ENCODE results near the gene LAMC1.
A peak's percentile ranks its signal among the peaks of the same experiment; 100 is the strongest.

Gene LAMC1

DNA sequence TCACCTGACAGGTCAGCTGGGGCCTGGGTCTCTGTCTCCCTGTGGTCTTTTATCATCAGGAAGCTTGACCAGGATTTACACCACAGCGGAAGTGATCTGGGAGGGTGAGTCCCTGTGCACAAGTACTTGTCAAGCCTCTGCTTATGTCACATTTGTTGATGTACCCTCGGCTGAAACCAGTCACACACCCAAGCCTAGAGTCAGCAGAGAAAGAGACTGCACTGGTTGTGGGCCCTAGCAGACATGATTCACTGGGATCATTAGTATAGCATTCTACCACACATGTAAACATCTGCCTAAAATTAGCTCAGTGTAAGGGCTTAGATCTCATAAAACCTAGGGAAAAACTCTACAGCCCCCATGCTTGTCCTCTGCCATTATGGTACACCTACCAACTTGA lies 83.5 kb downstream of the LAMC1 start:
- no peak for DNase-seq (ENCODE audit: low read depth in 2 of 2)

DNA sequence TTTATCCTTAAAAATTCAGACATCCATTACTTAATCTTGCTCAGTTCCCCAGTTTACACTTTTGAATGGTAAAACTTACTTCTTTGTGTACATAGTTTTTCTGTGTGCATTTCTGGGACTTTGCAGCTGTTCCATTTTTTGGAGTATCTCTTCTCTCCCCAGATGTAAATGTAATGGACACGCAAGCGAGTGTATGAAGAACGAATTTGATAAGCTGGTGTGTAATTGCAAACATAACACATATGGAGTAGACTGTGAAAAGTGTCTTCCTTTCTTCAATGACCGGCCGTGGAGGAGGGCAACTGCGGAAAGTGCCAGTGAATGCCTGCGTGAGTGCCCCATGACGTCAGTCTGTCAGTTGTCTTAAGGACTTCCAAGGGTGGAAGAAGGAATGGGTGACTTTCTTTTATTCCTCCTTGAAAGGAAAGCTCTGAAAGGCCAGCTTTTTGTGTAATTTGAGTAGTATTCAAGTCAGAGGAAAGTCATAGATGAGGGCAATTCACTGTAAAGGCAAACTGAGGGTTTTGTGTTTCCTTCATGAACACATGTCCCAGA lies 87.2 kb downstream of the LAMC1 start:
- no peak for DNase-seq (ENCODE audit: low read depth in 2 of 2)

DNA sequence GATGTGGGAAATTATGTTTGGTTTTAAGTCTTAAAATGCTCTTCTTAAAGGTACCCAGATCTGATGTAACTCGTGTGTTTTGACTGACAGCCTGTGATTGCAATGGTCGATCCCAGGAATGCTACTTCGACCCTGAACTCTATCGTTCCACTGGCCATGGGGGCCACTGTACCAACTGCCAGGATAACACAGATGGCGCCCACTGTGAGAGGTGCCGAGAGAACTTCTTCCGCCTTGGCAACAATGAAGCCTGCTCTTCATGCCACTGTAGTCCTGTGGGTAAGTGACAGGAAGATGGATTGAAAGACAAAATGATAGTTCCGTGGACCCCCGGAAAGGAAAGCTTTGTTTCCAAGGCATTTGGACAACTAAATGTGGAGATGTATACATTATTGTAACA lies 91.2 kb downstream of the LAMC1 start:
- DNase-seq (ENCODE audit: low read depth in 2 of 2): no peak

DNA sequence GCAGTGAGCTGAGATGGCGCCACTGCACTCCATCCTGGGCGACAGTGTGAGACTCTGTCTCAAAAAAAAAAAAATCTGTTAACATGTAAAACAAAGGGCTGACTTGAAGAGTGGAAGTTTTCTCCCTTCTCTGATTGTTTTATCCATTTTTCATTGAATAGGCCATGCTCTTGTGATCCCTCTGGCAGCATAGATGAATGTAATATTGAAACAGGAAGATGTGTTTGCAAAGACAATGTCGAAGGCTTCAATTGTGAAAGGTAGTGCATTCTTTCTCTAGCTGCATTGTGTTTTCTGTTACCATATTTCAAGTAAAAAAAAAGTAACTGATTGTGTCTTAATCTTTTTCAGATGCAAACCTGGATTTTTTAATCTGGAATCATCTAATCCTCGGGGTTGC lies 93.2 kb downstream of the LAMC1 start:
- no peak for DNase-seq (ENCODE audit: low read depth in 2 of 2)

DNA sequence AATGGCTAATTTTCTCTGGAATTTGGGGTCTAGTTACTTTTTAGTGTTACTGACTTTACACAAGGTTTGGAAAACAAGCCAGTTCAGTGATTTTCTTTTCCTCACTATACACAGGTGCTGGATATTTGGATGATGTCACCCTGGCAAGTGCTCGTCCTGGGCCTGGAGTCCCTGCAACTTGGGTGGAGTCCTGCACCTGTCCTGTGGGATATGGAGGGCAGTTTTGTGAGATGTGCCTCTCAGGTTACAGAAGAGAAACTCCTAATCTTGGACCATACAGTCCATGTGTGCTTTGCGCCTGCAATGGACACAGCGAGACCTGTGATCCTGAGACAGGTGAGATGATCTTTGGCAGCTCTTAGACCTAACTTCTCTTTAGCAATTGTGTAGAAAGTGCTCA lies 98.4 kb downstream of the LAMC1 start:
- DNase-seq (ENCODE audit: low read depth in 2 of 2): no peak

DNA sequence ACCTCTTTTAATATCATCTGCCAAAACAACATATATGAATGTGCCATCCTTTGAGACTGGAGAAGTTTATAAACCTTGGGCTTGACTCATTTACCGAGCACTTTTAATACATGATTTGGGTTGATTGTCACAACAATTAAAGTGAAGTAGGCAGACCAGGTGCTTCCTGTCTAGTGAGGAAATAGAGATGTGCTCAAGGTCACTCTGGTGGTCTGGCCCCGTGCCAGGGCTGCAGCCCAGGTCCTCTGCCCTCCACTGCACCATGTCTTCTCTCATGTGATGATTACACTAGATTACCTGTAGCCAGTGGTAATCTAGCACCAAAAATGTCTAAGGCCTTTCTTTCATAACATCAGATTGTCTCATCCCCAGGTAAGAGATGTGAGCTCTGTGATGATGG lies 101.0 kb downstream of the LAMC1 start:
- no peak for DNase-seq (ENCODE audit: low read depth in 2 of 2)

DNA sequence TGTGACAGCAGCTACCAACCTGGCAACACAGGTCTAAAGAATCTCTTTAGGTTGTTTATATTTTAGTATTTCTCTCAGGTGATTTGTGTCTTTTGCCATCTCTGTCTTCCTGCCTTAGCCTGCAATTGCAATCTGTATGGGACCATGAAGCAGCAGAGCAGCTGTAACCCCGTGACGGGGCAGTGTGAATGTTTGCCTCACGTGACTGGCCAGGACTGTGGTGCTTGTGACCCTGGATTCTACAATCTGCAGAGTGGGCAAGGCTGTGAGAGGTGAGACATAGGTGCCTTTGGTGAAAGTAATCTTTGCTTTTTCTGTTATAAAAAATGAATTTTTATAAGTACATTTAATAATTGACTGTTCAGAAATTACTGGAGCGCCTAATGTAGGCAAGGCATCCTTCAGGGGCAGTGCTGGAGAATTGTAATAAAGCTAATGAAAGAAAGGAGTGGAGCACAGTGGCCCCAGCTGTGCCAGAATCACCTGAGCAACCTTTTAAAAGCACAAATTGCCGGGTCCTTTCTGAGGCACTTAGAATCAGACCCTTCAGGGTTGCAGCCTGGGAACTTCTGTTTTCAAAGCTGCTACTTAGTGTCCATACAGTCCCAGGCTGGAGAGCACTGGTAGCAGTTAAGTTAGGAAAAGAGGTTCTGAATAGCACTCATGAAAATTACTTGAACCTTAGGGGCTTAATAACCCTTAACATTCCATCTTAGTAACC lies 102.2 kb downstream of the LAMC1 start:
- DNase-seq (ENCODE audit: low read depth in 2 of 2): no peak

DNA sequence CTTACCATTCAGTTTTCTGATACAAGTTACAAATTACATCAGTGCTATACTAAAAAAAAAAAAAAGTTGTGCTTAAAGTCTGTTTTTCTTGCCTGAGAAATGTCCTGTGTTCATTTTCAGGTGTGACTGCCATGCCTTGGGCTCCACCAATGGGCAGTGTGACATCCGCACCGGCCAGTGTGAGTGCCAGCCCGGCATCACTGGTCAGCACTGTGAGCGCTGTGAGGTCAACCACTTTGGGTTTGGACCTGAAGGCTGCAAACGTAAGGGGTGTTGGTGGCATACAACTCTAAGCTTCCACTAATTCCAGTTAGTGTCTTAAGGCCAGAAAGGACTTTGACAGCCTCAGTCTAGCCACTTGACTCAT lies 102.8 kb downstream of the LAMC1 start:
- no peak for DNase-seq (ENCODE audit: low read depth in 2 of 2)

DNA sequence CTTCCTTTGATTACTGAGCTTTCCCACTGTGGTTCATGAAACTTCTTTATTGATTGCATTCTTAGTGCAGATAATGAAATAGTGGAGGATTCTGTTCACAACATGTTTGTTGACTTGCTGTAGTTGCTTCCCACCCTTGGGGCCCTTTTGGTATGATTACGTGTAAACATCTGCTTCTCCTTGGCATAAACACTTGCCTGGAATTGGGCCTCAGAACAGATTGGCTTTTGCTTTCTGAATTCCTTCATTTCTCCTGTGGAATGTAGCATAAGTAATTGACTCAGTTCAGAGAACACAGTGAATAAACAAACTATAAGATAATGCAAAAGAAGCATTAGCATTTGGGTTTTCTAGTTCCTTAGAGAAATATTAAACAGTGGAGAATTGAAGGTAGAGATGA lies 103.3 kb downstream of the LAMC1 start:
- DNase-seq (ENCODE audit: low read depth in 2 of 2): no peak

DNA sequence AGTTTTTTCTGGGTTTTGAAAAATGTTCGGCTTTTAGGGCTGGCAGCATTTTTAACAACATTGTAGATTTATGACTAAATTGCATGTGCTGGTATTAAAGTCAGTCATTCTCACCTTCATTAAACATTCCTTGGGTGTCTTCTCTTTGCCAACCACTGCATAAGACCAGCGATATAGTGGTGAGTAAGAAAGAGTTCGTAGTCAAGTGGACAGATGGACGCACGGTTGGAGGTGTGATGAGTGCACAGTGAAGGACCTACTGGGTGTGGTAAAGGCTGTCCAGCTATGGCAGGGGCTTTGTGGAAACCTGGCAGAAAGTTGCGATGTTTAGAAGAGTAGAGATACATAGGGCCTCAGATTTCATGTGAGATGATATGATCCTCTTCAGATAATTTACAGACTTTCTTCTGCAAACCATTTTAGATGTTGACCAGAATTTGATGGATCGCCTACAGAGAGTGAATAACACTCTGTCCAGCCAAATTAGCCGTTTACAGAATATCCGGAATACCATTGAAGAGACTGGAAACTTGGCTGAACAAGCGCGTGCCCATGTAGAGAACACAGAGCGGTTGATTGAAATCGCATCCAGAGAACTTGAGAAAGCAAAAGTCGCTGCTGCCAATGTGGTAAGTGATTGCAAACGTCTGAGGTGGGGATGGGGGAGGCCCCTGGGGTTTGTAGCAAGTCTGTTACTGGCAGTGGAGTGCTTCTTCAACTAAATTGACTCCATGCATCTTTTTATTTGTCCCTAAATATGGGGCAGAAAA lies 106.9 kb downstream of the LAMC1 start:
- no peak for DNase-seq (ENCODE audit: low read depth in 2 of 2)

DNA sequence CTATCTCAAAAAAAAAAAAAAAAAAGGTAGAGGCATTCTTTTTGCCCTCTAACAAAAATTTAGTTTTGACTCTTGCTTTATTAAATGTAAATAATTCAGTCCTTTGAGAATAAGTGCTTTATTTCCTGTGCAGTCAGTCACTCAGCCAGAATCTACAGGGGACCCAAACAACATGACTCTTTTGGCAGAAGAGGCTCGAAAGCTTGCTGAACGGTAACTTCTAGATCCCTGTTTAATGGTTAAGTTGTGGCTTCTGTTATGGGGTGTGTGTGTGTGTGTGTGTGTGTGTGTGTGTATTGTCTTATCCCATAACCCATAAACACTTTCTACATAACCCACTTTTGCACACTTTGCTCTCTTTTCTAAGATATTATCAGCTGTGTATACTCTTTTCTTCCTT lies 107.9 kb downstream of the LAMC1 start:
- DNase-seq (ENCODE audit: low read depth in 2 of 2): no peak

DNA sequence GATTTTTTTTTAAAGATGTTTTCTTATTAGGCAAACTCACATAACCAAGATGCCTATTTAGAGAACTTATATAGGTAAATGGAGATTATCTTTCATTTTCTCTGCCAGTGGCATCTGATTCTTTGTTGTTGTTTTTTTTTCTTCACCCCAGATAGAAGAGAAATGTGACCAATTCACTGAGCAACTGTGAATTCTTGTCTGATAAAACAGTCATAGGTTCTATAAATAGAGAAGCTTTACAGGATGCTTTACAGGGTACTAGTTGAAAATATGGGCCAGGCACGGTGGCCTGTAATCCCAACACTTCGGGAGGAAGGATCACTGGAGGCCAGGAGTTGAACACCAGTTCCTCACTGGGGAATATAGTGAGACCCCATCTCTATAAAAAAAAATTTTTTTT lies 112.1 kb downstream of the LAMC1 start:
- DNase-seq (ENCODE audit: low read depth in 2 of 2): no peak

DNA sequence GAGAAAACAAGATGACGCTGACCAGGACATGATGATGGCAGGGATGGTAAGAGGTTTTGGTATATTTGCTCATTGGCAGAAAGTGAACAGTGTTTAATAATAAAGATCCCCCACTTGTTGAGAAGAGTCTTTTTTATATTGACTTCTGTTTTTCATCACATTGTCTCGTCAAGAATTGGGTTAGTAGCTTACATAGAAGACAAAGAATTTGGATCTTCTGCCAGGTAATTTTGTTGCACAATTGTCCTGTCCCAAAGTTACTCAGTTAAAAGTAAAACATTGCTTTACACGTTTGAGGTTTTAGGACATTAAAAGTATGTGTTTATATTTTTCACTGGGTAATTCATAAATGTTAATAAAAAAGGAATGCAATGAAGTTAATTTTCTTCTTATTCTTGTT lies 114.6 kb downstream of the LAMC1 start:
- peak; percentile 29 for DNase-seq (ENCODE audit: low read depth in 2 of 2)

DNA sequence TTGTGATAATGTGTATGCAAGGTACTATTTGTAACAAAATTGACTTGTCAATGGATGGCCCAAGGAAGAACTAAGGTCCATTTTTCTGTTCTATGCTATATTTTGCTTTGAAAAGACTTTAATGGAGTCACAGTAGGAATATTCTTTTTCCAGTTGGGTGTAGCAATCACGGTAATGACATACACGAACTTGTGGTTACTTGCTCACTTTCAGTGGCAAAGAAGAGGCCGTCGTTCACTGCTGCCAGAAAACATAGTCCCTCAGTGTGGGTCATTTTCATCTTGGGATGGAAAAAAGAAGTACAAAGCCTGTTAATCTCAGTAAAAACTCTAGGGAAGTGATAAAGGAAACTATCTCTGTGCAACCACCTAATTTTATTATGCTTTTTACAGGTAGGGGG lies 115.1 kb downstream of the LAMC1 start:
- no peak for DNase-seq (ENCODE audit: low read depth in 2 of 2)

DNA sequence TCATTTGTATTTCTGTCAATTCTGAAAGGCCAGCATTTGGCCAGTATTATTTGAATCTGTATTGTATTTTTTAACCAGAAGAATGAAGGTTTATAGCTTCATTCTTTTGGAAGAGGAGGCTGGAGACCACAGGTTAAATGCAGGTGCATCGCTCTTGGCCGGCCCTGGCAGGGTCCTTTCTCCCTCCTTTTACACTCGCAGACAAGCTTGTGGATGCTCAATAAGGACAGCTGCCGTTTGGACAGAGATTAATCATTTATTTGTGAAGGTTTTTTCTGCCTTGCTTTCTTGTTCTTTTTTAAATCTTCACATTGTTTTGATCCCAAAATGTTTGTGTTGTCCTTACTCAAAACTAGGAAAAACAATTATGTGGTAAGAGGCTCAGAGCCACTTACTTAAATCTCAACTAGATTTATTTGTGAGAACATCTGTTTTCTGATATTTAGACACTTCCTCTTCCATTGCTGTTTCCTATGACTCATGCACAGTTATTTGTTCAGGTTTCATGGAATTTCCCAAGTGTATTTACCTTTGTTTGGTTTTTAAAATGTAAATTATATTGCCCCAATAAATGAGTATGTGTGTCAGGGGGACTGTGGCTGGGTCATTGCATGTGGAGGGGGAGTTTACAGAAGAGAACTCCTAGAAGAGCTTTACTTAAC lies 116.2 kb downstream of the LAMC1 start:
- no peak for DNase-seq (ENCODE audit: low read depth in 2 of 2)

DNA sequence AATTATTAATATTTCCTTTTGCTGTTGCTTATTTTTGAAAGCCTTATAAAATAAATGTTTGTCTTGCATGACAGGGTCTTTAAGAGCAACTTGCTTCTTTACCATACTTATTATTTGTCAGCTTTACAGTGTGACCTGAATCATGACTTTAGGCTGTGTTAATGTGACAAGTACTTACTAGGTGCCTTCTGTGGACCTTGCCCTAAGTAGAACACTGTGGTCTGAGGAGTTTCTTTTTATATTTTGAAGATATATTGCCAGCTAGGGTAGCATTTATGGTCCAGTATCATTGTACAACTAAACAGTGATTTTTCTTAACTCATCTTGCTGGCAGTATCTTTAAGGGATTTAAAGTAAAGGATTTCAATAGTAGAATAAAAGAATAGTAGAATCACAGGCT lies 117.4 kb downstream of the LAMC1 start:
- DNase-seq (ENCODE audit: low read depth in 2 of 2): no peak

DNA sequence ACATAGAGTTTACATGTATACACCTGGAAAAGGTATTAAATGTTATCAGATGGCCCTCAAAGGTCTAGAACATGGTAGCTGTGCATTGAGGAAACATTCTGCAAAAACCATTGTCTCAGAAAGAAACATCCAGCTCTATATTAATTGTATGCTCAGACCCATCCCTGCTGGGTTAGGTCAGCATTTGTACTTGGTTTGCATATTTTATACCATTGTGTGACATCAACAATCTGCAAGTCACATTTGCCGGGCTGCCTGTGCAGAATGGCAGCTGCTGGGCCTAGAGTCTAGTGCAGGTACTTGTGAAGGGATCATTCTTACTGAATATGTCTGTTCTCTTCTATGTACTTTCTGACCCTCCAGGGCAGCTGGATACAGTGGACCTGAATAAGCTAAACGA lies 119.0 kb downstream of the LAMC1 start:
- no peak for DNase-seq (ENCODE audit: low read depth in 2 of 2)

DNA sequence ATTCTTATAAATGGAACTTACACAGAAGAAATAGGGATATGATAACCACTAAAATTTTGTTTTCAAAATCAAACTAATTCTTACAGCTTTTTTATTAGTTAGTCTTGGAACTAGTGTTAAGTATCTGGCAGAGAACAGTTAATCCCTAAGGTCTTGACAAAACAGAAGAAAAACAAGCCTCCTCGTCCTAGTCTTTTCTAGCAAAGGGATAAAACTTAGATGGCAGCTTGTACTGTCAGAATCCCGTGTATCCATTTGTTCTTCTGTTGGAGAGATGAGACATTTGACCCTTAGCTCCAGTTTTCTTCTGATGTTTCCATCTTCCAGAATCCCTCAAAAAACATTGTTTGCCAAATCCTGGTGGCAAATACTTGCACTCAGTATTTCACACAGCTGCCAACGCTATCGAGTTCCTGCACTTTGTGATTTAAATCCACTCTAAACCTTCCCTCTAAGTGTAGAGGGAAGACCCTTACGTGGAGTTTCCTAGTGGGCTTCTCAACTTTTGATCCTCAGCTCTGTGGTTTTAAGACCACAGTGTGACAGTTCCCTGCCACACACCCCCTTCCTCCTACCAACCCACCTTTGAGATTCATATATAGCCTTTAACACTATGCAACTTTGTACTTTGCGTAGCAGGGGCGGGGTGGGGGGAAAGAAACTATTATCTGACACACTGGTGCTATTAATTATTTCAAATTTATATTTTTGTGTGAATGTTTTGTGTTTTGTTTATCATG lies 120.5 kb downstream of the LAMC1 start:
- DNase-seq (ENCODE audit: low read depth in 2 of 2): no peak

DNA sequence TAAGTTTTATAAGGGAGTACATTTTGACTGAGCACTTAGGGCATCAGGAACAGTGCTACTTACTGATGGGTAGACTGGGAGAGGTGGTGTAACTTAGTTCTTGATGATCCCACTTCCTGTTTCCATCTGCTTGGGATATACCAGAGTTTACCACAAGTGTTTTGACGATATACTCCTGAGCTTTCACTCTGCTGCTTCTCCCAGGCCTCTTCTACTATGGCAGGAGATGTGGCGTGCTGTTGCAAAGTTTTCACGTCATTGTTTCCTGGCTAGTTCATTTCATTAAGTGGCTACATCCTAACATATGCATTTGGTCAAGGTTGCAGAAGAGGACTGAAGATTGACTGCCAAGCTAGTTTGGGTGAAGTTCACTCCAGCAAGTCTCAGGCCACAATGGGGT lies 121.5 kb downstream of the LAMC1 start:
- no peak for DNase-seq (ENCODE audit: low read depth in 2 of 2)

DNA sequence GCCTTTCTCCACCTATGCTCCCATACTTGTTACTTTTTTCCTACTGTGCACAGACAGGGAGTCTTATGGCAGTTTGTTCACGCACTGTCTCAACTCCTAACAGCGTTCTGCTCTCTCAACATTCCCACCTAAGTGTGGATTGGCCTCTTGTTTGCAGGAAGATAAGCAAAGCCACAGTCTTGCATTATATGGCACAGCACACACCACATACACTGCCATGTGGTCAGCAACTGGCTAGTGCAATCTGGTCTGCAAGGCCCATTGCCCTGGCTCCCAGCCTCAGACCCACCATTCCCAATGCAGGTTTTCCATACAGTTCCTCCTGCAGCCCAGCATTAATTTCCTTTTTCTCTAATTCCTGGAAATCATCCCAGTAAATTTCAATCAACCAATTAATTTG lies 124.5 kb downstream of the LAMC1 start:
- DNase-seq (ENCODE audit: low read depth in 2 of 2): no peak

DNA sequence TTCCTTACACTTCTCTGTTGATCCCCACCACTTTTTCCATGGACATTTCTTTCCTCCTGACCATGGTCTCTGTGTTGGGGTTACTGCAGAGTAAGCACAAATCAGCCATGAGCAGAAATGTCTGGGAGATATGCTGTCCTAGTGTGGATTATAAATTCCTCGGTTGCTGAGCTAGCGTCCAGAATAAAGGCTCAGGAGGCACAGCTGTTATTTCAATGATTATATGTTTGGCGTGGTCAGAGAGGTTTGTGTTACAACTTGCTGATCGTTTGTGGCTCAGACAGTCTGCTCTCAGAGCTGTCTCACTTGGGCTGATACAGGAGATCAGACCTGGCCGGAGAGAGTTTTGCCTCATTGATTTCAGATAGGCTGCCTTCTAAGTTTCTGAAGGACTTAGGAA lies 125.4 kb downstream of the LAMC1 start:
- no peak for DNase-seq (ENCODE audit: low read depth in 2 of 2)

DNA sequence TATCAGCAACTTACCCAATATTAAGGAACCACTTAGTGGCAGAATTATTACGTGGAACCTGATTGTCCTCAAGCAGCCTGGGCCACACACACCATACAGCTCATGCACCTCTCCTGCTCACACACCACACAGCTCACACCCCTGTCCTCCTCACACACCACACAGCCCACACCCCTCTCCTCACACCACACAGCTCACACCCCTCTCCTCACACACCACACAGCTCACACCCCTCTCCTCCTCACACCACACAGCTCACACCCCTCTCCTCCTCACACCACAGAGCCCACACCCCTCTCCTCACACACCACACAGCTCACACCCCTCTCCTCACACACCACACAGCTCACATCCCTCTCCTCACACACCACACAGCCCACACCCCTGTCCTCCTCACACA lies 126.1 kb downstream of the LAMC1 start:
- no peak for DNase-seq (ENCODE audit: low read depth in 2 of 2)

Measured in fibroblast of skin of left biceps (primary cell).